NCI-H2107 treated with DMSO at 0.1 percent for 48 hours (cell line): ENCODE data around the gene IL23R.
"Not testable (repeated sequence)": the region's sequence is repeated elsewhere in the genome, so short reads cannot be mapped to it uniquely, and the experiment has no call there.

Experiments
- DNase-seq: peaks from one replicate; lab custom pipeline; 2025; ENCODE audit not compliant: unreplicated experiment; lab: John Stamatoyannopoulos, UW

Gene IL23R

GRCh38 chr1:67166196-67166595, at the start of gene IL23R:
Gene IL23R (plus strand): TSS chr1:67166454. CDS start chr1:67168121, 1,667 bp downstream.
- DNase-seq = no peak

GRCh38 chr1:67118191-67118590, 48.1 kb upstream of the IL23R start:
- no peak for DNase-seq

- DNase-seq = no peak
Measured at GRCh38 chr1:67118646-67119045, 47.6 kb upstream of the IL23R start.

GRCh38 chr1:67120855-67121619, 45.2 kb upstream of the IL23R start:
- DNase-seq = no peak

GRCh38 chr1:67124455-67124854, 41.8 kb upstream of the IL23R start:
- DNase-seq = no peak

DNA sequence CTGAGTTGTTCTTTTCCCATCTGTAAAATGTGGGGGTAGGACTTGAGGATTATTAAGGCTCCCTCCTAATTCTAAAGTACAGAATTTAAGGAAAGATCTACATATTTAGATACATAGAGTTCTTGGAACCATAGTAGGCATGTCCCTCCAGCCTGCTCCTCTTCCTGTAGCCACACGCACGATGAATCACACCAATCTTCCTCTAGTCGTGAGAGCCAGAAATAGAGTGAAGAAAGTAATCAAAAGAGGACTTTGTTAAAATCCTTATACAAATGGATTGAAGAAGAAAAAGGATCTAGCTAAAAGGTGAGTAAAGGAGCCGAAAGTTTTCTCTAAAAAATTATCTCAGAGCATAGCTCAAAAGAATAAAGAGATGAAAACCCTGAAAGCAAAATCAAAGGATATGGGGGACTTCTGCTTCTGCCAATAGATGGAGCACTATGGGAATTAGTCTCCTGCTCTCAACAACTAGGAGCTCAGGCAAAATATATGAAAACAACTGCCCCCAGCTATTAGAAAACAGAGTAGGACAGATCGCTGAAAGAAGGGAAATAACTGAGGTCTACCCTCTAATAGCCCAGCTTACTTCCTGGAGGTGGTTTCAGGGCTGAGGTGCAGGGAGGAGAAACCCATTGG, 40.0 kb upstream of the IL23R start:
- DNase-seq = no peak

DNA sequence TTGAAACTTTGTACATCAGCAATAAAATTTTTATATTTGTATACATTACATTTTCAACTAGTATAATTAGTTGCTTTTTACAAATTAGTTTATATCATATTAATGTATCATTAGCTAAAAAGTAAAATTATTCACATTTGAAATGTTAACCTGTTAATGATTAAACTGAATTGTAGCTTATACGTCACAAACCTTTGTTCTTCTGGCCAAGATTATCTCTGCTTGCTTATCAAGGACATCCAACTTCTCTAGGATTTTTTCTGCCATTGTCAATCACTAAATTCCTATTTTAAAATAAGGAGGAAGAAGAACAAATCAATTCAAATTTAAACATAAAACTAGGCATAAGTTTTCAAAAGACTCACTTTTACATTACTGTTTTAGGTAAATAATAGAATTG, 39.3 kb upstream of the IL23R start:
- DNase-seq = no peak

- no peak for DNase-seq
Measured at GRCh38 chr1:67130673-67131072, 35.6 kb upstream of the IL23R start.

- DNase-seq = no peak
Measured at GRCh38 chr1:67133177-67133576, 33.1 kb upstream of the IL23R start.

DNA sequence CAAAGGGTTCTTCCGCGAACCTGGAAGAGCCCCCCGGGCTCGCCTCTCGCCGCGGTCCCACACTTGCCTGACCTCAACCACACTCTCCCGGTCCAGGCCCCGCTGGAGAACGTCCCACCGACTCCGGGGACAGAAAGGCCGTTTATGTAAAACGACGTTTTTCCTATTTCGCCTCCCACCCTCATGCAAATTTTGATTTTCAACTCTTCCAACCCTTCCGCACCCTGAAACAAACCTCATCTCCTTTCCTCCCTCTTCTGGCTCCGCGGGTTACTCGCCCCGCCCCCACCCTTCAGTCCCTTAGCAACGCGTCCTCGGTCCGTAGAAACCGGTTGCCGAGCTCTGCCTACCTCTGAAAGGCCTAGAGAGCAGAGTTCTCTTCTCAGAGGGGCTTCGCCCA, 31.6 kb upstream of the IL23R start, which contains the start of gene C1orf141:
Gene C1orf141 (minus strand): TSS at position 276 of the 400 bp plus-strand sequence. CDS start 7,730 bp downstream, outside the sequence.
- DNase-seq = no peak

- DNase-seq = no peak
Measured at GRCh38 chr1:67135354-67135753, 30.9 kb upstream of the IL23R start.

DNA sequence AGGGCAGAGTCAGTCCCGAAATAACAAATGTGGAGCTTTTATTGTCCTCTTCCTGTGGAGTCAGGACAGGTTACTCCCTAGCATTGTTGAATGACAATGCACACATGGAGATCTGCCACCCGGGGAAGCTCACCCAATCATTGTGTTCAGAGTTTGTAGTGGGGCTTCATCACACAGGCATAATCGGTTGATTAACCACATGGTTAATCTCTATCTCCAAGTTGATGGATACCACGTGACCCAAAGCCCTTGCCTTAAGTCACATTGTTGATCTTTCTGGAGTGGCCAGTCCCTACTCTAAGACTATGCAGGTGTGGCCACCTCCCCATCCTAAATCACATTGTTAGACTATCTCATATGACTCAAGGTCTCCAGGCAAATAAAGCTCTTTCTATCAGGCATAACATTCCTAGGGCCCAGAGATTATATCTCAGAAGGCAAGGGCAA, 28.9 kb upstream of the IL23R start:
- DNase-seq = no peak

DNA sequence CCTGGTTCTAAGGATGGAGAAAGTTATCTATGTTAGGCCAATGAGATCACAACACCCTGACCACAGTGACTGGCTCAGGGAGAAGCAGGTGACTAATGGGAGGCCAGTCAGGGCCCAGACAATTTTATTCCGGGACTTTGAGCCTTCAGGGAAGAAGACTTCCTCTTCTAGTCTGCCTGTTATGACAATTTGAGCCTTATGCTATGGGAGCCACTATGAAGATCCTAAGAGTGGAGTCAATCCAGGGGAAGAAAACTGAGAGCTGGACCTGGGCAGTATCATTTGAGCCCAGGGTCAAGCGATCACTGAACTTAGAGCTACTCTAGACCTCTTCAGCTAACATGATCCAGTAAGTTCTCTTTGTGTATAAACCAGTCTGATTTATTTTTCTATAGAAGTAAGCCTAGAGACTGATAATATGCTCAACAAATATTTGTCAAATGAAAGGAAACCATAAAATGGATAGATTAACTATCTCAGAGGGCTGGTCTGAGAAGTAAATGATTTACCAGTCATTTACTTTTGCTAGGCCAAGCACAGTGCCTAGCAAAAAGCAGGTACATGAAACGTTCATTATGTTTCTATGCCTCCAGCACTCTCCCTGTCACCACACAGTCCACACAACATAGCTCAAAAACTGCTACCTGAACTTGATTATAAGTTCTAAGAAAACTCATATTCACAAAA, 27.3 kb upstream of the IL23R start:
- DNase-seq = no peak

- no peak for DNase-seq
Measured at GRCh38 chr1:67140460-67140859, 25.8 kb upstream of the IL23R start.

DNA sequence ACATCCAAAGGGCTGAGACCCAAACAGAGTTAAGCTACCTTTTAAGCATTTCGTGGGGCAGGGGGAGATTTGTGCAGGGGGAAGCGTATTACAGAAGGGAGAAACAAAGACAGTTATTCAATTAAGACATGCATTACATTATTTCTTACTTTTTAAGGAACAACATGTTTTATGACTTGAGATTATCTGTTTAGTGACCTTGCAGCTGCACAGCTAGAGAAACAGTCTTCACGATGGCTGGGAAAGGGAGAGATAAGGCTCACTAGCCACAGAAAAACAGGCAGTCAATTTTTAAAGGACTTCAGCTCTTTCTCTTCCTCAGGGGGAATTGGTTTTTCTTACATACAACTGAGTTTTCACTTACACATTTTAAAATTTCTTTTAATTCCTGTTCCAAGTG, 24.4 kb upstream of the IL23R start:
- DNase-seq = not testable (repeated sequence)

- no peak for DNase-seq
Measured at GRCh38 chr1:67142931-67143330, 23.3 kb upstream of the IL23R start.

- no peak for DNase-seq
Measured at GRCh38 chr1:67143966-67144365, 22.3 kb upstream of the IL23R start.

DNA sequence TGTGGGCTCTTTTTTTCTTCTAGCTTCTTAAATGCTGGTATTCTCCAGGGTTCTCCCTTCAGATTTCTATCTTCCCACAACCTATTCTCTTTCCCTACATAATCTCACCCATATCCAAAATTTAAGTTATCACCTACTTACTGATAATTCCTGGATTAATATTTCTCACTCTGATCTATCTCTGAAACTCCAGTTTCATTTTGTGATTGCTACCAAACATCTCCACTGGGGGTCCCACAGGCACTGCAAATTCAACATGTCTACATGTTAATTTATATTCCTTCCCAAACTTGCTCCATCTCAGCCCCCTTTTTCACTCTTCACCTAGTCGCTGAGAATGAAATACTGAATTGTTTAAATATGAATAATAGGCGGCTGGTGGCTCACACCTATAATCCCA, 21.6 kb upstream of the IL23R start:
- DNase-seq = no peak

DNA sequence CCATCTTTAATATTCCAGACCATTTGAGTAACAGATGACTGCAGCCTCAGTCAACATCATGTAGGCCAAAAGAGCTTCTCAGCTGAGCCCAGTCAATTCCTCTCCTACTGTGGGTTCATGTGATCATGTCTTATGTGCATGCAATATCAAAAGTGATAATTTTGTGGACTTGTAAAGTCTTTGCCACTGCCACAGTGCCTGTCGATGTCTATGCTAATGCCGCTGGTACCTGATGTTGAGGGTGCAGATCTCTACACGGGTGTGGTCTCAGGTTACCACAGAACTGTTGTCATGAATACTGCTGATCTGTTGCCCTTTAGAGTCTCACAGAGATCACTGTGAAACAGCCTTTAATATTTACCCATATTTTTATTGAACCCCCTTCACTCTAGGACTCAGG, 20.2 kb upstream of the IL23R start:
- DNase-seq = no peak

- no peak for DNase-seq
Measured at GRCh38 chr1:67146539-67146938, 19.7 kb upstream of the IL23R start.

- not testable (repeated sequence) for DNase-seq
Measured at GRCh38 chr1:67147973-67148372, 18.3 kb upstream of the IL23R start.
